ENCODE results near the gene SST. TPM values are rescaled to one million over a fixed set of nuclear protein-coding genes. Genes with fewer than 3 reads are reported as not detected.

SST gene
- total RNA-seq, 1 donor from 2014 or later = 84.3 TPM

- Mint-ChIP-seq H3K27ac (no peak overlapping the region), H3K9me3 (ENCODE audit: low read depth) (no peaks in the 10 kb centered on the region), H3K36me3 (ENCODE audit: insufficient read depth) (no peaks in the 10 kb centered on the region), H3K27me3 (peaks cover 18% of the 10 kb centered on the region), H3K4me3 (ENCODE audit: low read depth) (no peak overlapping the region), H3K4me1 (ENCODE audit: low read depth) (no peaks in the 10 kb centered on the region)
- no peak for DNase-seq (ENCODE audit: low spot score, unreplicated experiment)
- no peak for TF ChIP-seq CTCF (IDR thresholded peaks at IDR 0.05; ENCODE audit: unreplicated experiment)
These were observed 24.6 kb upstream of the SST start for GRCh38 chr3:187694801-187695200.

DNA sequence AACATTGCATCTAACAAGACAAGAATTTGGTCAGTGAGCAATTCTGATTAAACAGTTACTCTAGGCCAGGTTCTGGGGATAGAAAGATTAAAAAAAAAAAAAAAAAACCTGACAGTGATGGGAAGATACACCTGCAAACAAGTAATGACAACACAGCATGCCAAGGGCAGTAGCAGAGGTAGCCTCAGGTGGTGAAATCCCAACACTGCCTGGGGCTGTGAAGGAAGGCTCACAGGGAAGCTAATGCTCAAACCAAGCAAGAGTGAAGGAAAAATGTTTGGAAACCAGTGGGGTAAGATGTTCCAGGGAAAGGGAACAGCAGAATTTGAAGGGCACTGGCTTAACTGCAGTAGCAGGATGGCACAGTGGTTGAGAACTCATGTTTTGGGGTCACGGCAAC lies 23.2 kb upstream of the SST start:
- Mint-ChIP-seq H3K4me1 (ENCODE audit: low read depth) (no peaks in the 10 kb centered on the region), H3K36me3 (ENCODE audit: insufficient read depth) (no peaks in the 10 kb centered on the region), H3K27me3 (peaks cover 18% of the 10 kb centered on the region), H3K4me3 (ENCODE audit: low read depth) (no peak overlapping the region), H3K27ac (no peak overlapping the region), H3K9me3 (ENCODE audit: low read depth) (no peaks in the 10 kb centered on the region)
- no peak for TF ChIP-seq CTCF (IDR thresholded peaks at IDR 0.05; ENCODE audit: unreplicated experiment)
- DNase-seq (ENCODE audit: low spot score, unreplicated experiment) = no peak

DNA sequence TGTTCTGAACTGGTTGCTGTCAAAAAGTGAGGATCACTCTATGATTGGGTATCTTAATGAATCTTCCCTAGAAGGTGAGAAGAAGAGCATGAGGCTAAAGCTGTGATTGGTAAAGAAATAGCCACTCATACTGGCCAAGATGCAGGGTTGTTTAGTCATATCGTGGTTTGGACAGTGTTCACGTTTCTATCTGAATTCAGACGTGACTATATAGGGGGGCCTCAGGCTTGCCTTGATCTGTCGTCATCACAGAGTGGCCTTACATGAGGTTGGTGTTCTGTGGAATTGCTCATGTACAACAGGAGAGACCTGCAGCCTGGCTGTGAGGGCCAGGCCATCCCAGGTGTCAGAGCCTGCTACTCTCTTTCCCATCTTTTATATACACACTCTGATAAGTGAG lies 19.8 kb upstream of the SST start:
- H3K36me3 Mint-ChIP-seq (ENCODE audit: insufficient read depth) = no peaks in the 10 kb centered on the region
- peaks cover 13% of the 10 kb centered on the region for H3K9me3 Mint-ChIP-seq (ENCODE audit: low read depth)
- peaks cover 10% of the 10 kb centered on the region for H3K27me3 Mint-ChIP-seq
- no peak for DNase-seq (ENCODE audit: low spot score, unreplicated experiment)
- no peaks in the 10 kb centered on the region for H3K4me1 Mint-ChIP-seq (ENCODE audit: low read depth)
- no peak overlapping the region for H3K4me3 Mint-ChIP-seq (ENCODE audit: low read depth)
- H3K27ac Mint-ChIP-seq = no peak overlapping the region
- TF ChIP-seq CTCF (IDR thresholded peaks at IDR 0.05; ENCODE audit: unreplicated experiment) = no peak

DNA sequence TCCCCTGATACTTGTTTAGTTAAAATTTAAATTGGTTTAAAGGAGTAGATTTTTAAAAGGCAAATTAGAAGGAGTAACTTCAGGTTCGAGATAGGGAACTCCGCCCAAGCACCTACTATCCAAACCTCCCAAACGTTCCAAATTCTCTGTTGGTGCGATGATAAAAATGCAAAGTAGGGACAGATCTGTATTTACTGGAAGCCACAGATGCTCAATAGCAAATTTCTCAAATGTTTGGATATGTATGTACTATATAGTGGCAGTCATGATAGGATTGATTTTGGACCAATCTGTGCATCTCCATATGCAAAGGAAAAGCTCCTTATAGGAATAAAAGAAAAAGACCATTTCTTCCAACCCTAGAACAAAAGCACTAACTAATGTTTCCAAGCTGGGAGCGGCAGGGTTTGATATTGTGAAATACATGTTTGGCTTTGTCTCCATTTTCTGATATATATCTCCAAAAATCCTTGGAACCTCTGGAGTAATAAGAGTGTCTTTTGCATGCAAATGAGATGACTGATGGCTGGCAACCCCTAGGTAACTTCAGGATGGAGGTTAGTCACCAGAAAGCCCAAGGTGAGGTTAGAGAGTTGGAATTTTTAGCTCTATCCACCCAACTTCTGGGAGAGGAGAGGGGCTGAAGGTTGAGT lies 16.6 kb upstream of the SST start:
- Mint-ChIP-seq H3K36me3 (ENCODE audit: insufficient read depth) (no peaks in the 10 kb centered on the region), H3K4me1 (ENCODE audit: low read depth) (no peaks in the 10 kb centered on the region), H3K27ac (no peak overlapping the region), H3K27me3 (peaks cover 10% of the 10 kb centered on the region), H3K4me3 (ENCODE audit: low read depth) (no peak overlapping the region), H3K9me3 (ENCODE audit: low read depth) (peaks cover 13% of the 10 kb centered on the region)
- TF ChIP-seq CTCF (IDR thresholded peaks at IDR 0.05; ENCODE audit: unreplicated experiment) = no peak
- DNase-seq (ENCODE audit: low spot score, unreplicated experiment) = no peak

DNA sequence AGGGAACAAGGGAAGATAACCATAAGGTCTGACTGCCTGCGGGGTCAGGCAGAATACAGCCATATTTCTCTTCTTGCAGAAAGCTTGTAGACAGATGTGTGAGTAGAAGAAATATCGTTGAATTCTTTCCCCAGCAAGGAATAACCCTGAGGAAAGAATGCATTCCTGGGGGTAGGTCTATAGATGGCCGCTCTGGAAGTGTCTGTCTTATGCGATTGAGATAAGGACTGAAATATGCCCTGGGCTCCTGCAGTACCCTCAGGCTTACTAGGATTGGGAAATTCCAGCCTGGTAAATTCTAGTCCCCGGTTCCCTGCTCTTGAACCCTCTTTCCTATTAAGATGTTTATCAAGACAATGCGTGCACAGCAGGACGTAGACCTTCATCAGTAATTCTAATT lies 15.8 kb upstream of the SST start:
- DNase-seq (ENCODE audit: low spot score, unreplicated experiment) = no peak
- Mint-ChIP-seq H3K9me3 (ENCODE audit: low read depth) (peaks cover 13% of the 10 kb centered on the region), H3K27ac (no peak overlapping the region), H3K4me3 (ENCODE audit: low read depth) (no peak overlapping the region), H3K27me3 (peaks cover 10% of the 10 kb centered on the region), H3K4me1 (ENCODE audit: low read depth) (no peaks in the 10 kb centered on the region), H3K36me3 (ENCODE audit: insufficient read depth) (no peaks in the 10 kb centered on the region)
- no peak for TF ChIP-seq CTCF (IDR thresholded peaks at IDR 0.05; ENCODE audit: unreplicated experiment)

All from progenitor cell of endocrine pancreas (in vitro differentiated cells).